ENCODE data around the gene PABPN1. TPM values are rescaled to one million over a fixed set of nuclear protein-coding genes. Genes with fewer than 3 reads are reported as not detected.

Gene PABPN1
- total and polyA plus RNA-seq, 9 of the 15 experiments (the other 6 are each of a cell fraction or from before 2014, with no cell fraction given): 32.6 to 388 (median 178) TPM

GRCh38 chr14:23301288-23301968 is 19.8 kb upstream of the PABPN1 start (continued):
- TF ChIP-seq E2F8 (IDR thresholded peaks at IDR 0.05; ENCODE audit: low read depth, partially characterized antibody): peak; percentile 44
- TF ChIP-seq ZNF318 (IDR thresholded peaks at IDR 0.05; ENCODE audit: borderline replicate concordance in 1 of 2, low read depth in 1 of 2): no peak
- TF ChIP-seq ZKSCAN3 (CRISPR knock-in tag; IDR thresholded peaks at IDR 0.05): no peak
- TF ChIP-seq POLR2H (tag; IDR thresholded peaks at IDR 0.05; ENCODE audit: low read depth): no peak
- no peak for TF ChIP-seq GTF2F1 (IDR thresholded peaks at IDR 0.05; ENCODE audit: low read depth, low read length)
- TF ChIP-seq CEBPZ (IDR thresholded peaks at IDR 0.05; ENCODE audit: borderline replicate concordance, low read depth, low read length): no peak
- TF ChIP-seq THRAP3 (IDR thresholded peaks at IDR 0.05; ENCODE audit: borderline replicate concordance): no peak
- no peak for TF ChIP-seq U2AF1 (optimal IDR thresholded peaks at IDR 0.05; ENCODE audit: low read depth, low read length)
- no peak for TF ChIP-seq ZNF445 (CRISPR knock-in tag; IDR thresholded peaks at IDR 0.05; ENCODE audit: low read depth)
- TF ChIP-seq RBM17 (IDR thresholded peaks at IDR 0.05; ENCODE audit: borderline replicate concordance, low read depth, low read length): no peak

Data from K562 (cell line).